Prostate gland (tissue), 2 donors: ENCODE measurements around the gene TMED7. TPM values are rescaled to one million over a fixed set of nuclear protein-coding genes. Genes with fewer than 3 reads are reported as not detected.
"Not testable (repeated sequence)": the region's sequence is repeated elsewhere in the genome, so short reads cannot be mapped to it uniquely, and the experiment has no call there.

Source experiments
- DNase-seq: peaks from one replicate; pipeline ENCODE4 v3.0.0-alpha.2; 2019; ENCODE audit warnings: low spot score
- H3K27ac ChIP-seq, 2 donors: fragments of 200-600 bp; sonication (generic); 2 replicates each; pipeline ENCODE4 v1.5.1; 2017 to 2019
- H3K27me3 ChIP-seq: fragments of 200-600 bp; sonication (generic); replicated peaks from 2 replicates; pipeline ENCODE4 v1.5.1; 2019; ENCODE audit not compliant: insufficient read depth
- H3K36me3 ChIP-seq, 2 donors: fragments of 200-600 bp; sonication (generic); 1 replicate in 1 of 2; 2 replicates in 1 of 2; pipeline versions ENCODE4 v1.5.1 to v1.8.1; 2017 to 2019
- H3K4me1 ChIP-seq: fragments of 200-600 bp; sonication (generic); replicated peaks from 2 replicates; pipeline ENCODE4 v1.5.1; 2019
- H3K4me3 ChIP-seq, 2 donors: fragments of 200-600 bp; sonication (generic); 2 replicates each; pipeline ENCODE4 v1.5.1; 2017 to 2019
- H3K9me3 ChIP-seq: fragments of 200-600 bp; sonication (generic); 2 replicates; pipeline ENCODE4 v1.5.1; 2017
- POLR2A ChIP-seq: fragments of 450-650 bp; IDR thresholded peaks from one replicate; pipeline ENCODE4 v1.6.1; 2016; ENCODE audit warnings: antibody characterized with exemption, mild to moderate bottlenecking
- POLR2AphosphoS5 ChIP-seq: sonication (generic); formaldehyde crosslinking; IDR thresholded peaks from one replicate; pipeline ENCODE4 v1.6.1; 2017; ENCODE audit warnings: antibody characterized with exemption
- WGBS: methylation state at CpG from one replicate; pipeline ENCODE4 v1.1.5; 2018; 5-methylcytosine and 5-hydroxymethylcytosine counted together
- intact Hi-C: fragments of 100-400 bp; cut with DNase I; formaldehyde crosslinking; loops from one replicate; pipeline ENCODE4 v1.14.2; 2022
- total RNA-seq, 2 donors: library from RNA; depleted of rRNA; stranded (reverse); fragments of >200 nt; gene quantifications; one replicate each; pipeline ENCODE4 v1.1.0, GENCODE V29; 2016
- TF ChIP-seq, protein P1 (sequence below), 4 experiments: fragments of 200-600 bp in 2 of 4; fragments of 450-650 bp in 2 of 4; sonication (generic) in 2 of 4; IDR thresholded peaks; 1 replicate in 3 of 4; 2 replicates in 1 of 4; pipeline ENCODE4 v1.5.1; 2016 to 2019; ENCODE audit warnings: antibody characterized with exemption in 4 of 4, mild to moderate bottlenecking in 2 of 4, moderate library complexity in 2 of 4

The TMED7 gene
- total RNA-seq, 2 donors from 2014 or later = 109 to 155 TPM

- intact Hi-C loops = no loop called here
- H3K4me1 ChIP-seq = no peaks in the 10 kb centered on the region
- DNase-seq = no peak
- no peak overlapping the region for H3K27ac ChIP-seq
- 62% methylated on average over 1 of the region's 1 CpG for WGBS
- no peaks in the 10 kb centered on the region for H3K36me3 ChIP-seq
- no peaks in the 10 kb centered on the region for H3K27me3 ChIP-seq
- H3K4me3 ChIP-seq = no peak overlapping the region
- no peak for TF ChIP-seq POLR2A
- TF ChIP-seq POLR2AphosphoS5 = no peak
- TF ChIP-seq, protein P1, sequence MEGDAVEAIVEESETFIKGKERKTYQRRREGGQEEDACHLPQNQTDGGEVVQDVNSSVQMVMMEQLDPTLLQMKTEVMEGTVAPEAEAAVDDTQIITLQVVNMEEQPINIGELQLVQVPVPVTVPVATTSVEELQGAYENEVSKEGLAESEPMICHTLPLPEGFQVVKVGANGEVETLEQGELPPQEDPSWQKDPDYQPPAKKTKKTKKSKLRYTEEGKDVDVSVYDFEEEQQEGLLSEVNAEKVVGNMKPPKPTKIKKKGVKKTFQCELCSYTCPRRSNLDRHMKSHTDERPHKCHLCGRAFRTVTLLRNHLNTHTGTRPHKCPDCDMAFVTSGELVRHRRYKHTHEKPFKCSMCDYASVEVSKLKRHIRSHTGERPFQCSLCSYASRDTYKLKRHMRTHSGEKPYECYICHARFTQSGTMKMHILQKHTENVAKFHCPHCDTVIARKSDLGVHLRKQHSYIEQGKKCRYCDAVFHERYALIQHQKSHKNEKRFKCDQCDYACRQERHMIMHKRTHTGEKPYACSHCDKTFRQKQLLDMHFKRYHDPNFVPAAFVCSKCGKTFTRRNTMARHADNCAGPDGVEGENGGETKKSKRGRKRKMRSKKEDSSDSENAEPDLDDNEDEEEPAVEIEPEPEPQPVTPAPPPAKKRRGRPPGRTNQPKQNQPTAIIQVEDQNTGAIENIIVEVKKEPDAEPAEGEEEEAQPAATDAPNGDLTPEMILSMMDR (IDR thresholded peaks at IDR 0.05) = no peak
- no peaks in the 10 kb centered on the region for H3K9me3 ChIP-seq
Measured at GRCh38 chr5:115655994-115656393, 30.2 kb upstream of the TMED7 start.

DNA sequence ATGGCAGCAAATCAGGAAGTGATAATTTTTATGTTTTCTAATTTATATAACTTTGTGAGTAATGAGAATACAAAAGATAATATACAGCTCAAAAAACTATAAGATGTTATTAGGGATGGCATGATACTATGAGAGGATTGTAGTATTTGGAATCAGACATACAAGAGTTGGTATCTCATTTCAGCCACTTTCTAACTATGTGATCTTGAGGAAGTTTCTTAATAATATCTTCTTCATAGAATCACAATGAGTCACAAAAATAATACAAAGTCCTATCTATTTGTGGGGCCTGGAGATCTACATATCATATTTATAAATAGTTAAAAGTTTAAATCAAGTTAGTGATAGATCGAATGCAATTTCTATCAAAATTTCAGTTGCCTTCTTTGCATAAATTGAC lies 23.7 kb upstream of the TMED7 start:
- TF ChIP-seq, protein P1 (IDR thresholded peaks at IDR 0.05) = no peak
- TF ChIP-seq POLR2A (no peak), POLR2AphosphoS5 (no peak)
- intact Hi-C loops = no loop called here
- H3K36me3 ChIP-seq = no peaks in the 10 kb centered on the region
- H3K9me3 ChIP-seq = no peaks in the 10 kb centered on the region
- 98% methylated on average over 1 of the region's 1 CpG for WGBS
- H3K4me3 ChIP-seq = no peak overlapping the region
- no peak overlapping the region for H3K27ac ChIP-seq
- H3K4me1 ChIP-seq = no peaks in the 10 kb centered on the region
- no peak for DNase-seq
- peaks cover 2% of the 10 kb centered on the region for H3K27me3 ChIP-seq

- H3K36me3 ChIP-seq = no peaks in the 10 kb centered on the region
- intact Hi-C loops = no loop called here
- H3K9me3 ChIP-seq = no peaks in the 10 kb centered on the region
- TF ChIP-seq POLR2A (no peak), POLR2AphosphoS5 (no peak)
- TF ChIP-seq, protein P1 (IDR thresholded peaks at IDR 0.05) = no peak
- H3K4me1 ChIP-seq = no peaks in the 10 kb centered on the region
- peaks cover 2% of the 10 kb centered on the region for H3K27me3 ChIP-seq
- 55% methylated on average over 3 of the region's 3 CpGs for WGBS
- DNase-seq = no peak
- H3K4me3 ChIP-seq = no peak overlapping the region
- no peak overlapping the region for H3K27ac ChIP-seq
Measured at GRCh38 chr5:115648056-115648455, 22.2 kb upstream of the TMED7 start.

GRCh38 chr5:115645386-115645785 lies 19.6 kb upstream of the TMED7 start:
- H3K27ac ChIP-seq, intact Hi-C loops, DNase-seq, H3K4me1 ChIP-seq, H3K36me3 ChIP-seq, H3K4me3 ChIP-seq, H3K27me3 ChIP-seq, H3K9me3 ChIP-seq: not testable (repeated sequence)
- WGBS = 88% methylated on average over 5 of the region's 5 CpGs

- H3K36me3 ChIP-seq = no peaks in the 10 kb centered on the region
- no peak overlapping the region for H3K4me3 ChIP-seq
- H3K4me1 ChIP-seq = no peaks in the 10 kb centered on the region
- intact Hi-C loops = no loop called here
- no peak overlapping the region for H3K27ac ChIP-seq
- no peaks in the 10 kb centered on the region for H3K9me3 ChIP-seq
- H3K27me3 ChIP-seq = peaks cover 2% of the 10 kb centered on the region
- DNase-seq = no peak
- TF ChIP-seq POLR2A (no peak), POLR2AphosphoS5 (no peak)
- TF ChIP-seq, protein P1 (IDR thresholded peaks at IDR 0.05) = no peak
- 78% methylated on average over 2 of the region's 2 CpGs for WGBS
Measured at GRCh38 chr5:115644046-115644445, 18.2 kb upstream of the TMED7 start.
